Endodermal cell (in vitro differentiated cells): ENCODE results near the gene AMBRA1. TPM values are rescaled to one million over a fixed set of nuclear protein-coding genes. Genes with fewer than 3 reads are reported as not detected.
A peak's percentile ranks its signal among the peaks of the same experiment; 100 is the strongest.

Experiments
- DNase-seq: peaks from one replicate; pipeline ENCODE4 v3.0.0-alpha.2; 2017
- H3K27ac ChIP-seq: 2 replicates; pipeline ENCODE4 v1.5.1; 2013; ENCODE audit warnings: mild to moderate bottlenecking, low read depth, low read length, moderate library complexity
- H3K27me3 ChIP-seq: 2 replicates; pipeline ENCODE4 v1.6.1; 2013; ENCODE audit warnings: mild to moderate bottlenecking, low read length, moderate library complexity; ENCODE audit not compliant: insufficient read depth, control insufficient read depth, poor library complexity, severe bottlenecking
- H3K36me3 ChIP-seq: 2 replicates; pipeline ENCODE4 v1.7.0; 2013; ENCODE audit warnings: mild to moderate bottlenecking, low read length, moderate library complexity; ENCODE audit not compliant: control insufficient read depth, insufficient read depth
- H3K4me1 ChIP-seq: one replicate; pipeline ENCODE4 v1.7.0; 2013; ENCODE audit warnings: low read length; ENCODE audit not compliant: control insufficient read depth, insufficient read depth
- H3K4me3 ChIP-seq: 2 replicates; pipeline ENCODE4 v1.5.1; 2013; ENCODE audit warnings: mild to moderate bottlenecking, low read length, moderate library complexity
- H3K9ac ChIP-seq: 2 replicates; pipeline ENCODE4 v1.6.1; 2013; ENCODE audit warnings: mild to moderate bottlenecking, low read length, moderate library complexity; ENCODE audit not compliant: poor library complexity, severe bottlenecking; ENCODE audit errors: extremely low read depth
- H3K9me3 ChIP-seq: 2 replicates; pipeline ENCODE4 v1.6.1; 2013; ENCODE audit warnings: mild to moderate bottlenecking, low read length, moderate library complexity; ENCODE audit not compliant: control insufficient read depth
- H3K27ac Mint-ChIP-seq: 2 replicates; pipeline ENCODE4 v1.8.0; 2020; ENCODE audit warnings: mixed read lengths
- H3K27me3 Mint-ChIP-seq: 2 replicates; pipeline ENCODE4 v1.8.0; 2021; ENCODE audit warnings: mild to moderate bottlenecking, mixed read lengths; ENCODE audit not compliant: insufficient read depth
- H3K36me3 Mint-ChIP-seq: 2 replicates; pipeline ENCODE4 v1.8.0; 2020; ENCODE audit warnings: low read depth, mixed read lengths
- H3K4me1 Mint-ChIP-seq: 2 replicates; pipeline ENCODE4 v1.8.0; 2020; ENCODE audit warnings: mixed read lengths
- H3K4me3 Mint-ChIP-seq: 2 replicates; pipeline ENCODE4 v1.8.0; 2020; ENCODE audit warnings: mild to moderate bottlenecking, moderate library complexity, mixed read lengths
- H3K9me3 Mint-ChIP-seq: 2 replicates; pipeline ENCODE4 v1.8.0; 2020; ENCODE audit warnings: mild to moderate bottlenecking, mixed read lengths
- WGBS, 2 experiments: methylation state at CpG; one replicate each; pipeline versions ENCODE4 v1.1.5 to v1.1.7; 2013; ENCODE audit warnings: missing lambda C conversion rate in 2 of 2, mixed read lengths in 1 of 2; ENCODE audit not compliant: insufficient coverage in 1 of 2, insufficient read length in 1 of 2; 5-methylcytosine and 5-hydroxymethylcytosine counted together
- total RNA-seq, 2 donors: library from RNA; stranded (reverse); fragmentation: NEBNext Ultra II Directional in 1 of 2; extraction: Animal tissue kit (Norgen Biotek cat#: 25700) in 1 of 2; gene quantifications; 2 replicates in 1 of 2; 3 replicates in 1 of 2; pipeline ENCODE4 v1.2.1, GENCODE V29; 2021
- TF ChIP-seq, protein P1 (sequence below): fragments of 200-600 bp; sonication (generic); conservative IDR thresholded peaks from 2 replicates; pipeline ENCODE4 v1.5.0; 2021; ENCODE audit warnings: antibody characterized with exemption, mild to moderate bottlenecking

The AMBRA1 gene
- total RNA-seq, 2 donors from 2014 or later, result 54.5 to 67.8 TPM

DNA sequence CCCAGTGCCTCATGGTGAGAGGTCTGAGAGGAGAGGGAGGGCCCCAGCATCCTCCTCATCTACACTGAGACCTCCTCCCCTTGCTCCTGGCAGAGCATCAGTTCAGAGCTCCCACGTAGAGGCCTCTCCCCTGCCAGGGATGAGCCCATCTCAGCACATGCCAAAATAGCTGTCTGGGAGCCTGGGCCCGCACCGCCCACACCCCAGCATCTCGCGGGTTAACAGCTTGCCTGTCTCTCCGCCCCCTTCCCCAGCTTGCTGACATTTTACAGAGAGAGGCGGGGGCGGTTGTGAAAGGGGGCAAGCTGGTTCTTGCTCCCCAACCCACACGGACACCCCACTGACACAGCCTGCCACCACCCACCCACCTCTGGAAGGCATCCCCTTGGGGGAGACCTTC, 240.1 kb downstream of the AMBRA1 start:
- H3K4me3 ChIP-seq, result no peak overlapping the region
- H3K9me3 ChIP-seq, result no peaks in the 10 kb centered on the region
- no peak overlapping the region for H3K27ac ChIP-seq
- Mint-ChIP-seq H3K4me1 (peaks cover 40% of the 10 kb centered on the region), H3K27ac (no peak overlapping the region), H3K27me3 (no peaks in the 10 kb centered on the region), H3K9me3 (no peaks in the 10 kb centered on the region), H3K4me3 (no peak overlapping the region), H3K36me3 (peaks cover 4% of the 10 kb centered on the region)
- peaks cover 5% of the 10 kb centered on the region for H3K4me1 ChIP-seq
- WGBS, 2 experiments, result 69 to 71% methylated on average over 5 to 9 of the region's 9 CpGs
- H3K9ac ChIP-seq, result no peak overlapping the region
- no peaks in the 10 kb centered on the region for H3K36me3 ChIP-seq
- DNase-seq, result no peak
- TF ChIP-seq, protein P1, sequence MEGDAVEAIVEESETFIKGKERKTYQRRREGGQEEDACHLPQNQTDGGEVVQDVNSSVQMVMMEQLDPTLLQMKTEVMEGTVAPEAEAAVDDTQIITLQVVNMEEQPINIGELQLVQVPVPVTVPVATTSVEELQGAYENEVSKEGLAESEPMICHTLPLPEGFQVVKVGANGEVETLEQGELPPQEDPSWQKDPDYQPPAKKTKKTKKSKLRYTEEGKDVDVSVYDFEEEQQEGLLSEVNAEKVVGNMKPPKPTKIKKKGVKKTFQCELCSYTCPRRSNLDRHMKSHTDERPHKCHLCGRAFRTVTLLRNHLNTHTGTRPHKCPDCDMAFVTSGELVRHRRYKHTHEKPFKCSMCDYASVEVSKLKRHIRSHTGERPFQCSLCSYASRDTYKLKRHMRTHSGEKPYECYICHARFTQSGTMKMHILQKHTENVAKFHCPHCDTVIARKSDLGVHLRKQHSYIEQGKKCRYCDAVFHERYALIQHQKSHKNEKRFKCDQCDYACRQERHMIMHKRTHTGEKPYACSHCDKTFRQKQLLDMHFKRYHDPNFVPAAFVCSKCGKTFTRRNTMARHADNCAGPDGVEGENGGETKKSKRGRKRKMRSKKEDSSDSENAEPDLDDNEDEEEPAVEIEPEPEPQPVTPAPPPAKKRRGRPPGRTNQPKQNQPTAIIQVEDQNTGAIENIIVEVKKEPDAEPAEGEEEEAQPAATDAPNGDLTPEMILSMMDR, result no peak
- H3K27me3 ChIP-seq, result no peaks in the 10 kb centered on the region

DNA sequence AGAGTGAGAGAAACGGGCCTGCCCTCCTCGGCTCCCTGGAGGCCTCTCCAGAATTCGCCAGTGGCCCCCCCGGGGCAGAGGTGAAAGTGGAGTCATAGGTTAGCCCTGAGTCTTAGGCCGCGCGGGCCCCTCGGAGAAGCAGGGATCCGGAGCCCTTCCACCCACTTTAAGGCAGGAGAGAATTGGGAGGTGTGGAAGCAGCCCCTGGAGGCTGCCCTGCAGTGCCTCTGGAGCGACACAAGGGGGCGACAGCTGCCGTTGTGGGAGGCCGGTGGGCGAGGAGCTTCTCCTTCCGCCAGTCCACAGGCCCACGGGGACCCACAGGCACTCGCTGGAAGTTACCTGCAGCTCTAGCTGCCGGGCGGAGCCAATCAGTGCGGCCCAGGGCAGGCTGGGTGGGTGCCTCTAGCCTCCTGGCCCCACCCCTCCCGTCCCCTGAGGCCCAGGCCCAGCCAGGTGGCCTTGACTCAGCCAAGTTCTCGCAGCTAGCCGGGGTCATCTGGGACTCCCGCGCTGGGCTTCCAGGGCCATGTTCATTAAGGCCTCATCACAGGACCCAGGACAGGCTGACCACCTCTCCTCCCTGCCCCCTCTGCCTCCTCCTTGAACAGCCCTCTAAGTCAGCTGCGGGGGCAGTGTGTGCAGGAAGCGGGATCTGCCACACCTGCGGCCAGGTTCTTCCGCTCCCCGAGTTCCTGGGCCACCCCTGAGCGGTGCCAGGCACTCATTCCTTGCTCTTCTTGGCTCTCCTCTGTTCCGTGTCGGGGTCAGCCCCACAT, 241.6 kb downstream of the AMBRA1 start:
- TF ChIP-seq, protein P1, result peak; percentile 98
- Mint-ChIP-seq H3K27ac (peak overlapping the region; percentile 75), H3K9me3 (no peaks in the 10 kb centered on the region), H3K4me1 (peaks cover 47% of the 10 kb centered on the region), H3K27me3 (no peaks in the 10 kb centered on the region), H3K36me3 (peaks cover 4% of the 10 kb centered on the region), H3K4me3 (no peak overlapping the region)
- peak; percentile 92 for DNase-seq
- 63 to 71% methylated on average over 22 to 33 of the region's 33 CpGs for WGBS, 2 experiments
- H3K4me3 ChIP-seq, result no peak overlapping the region
- no peaks in the 10 kb centered on the region for H3K36me3 ChIP-seq
- peaks cover 10% of the 10 kb centered on the region for H3K4me1 ChIP-seq
- no peak overlapping the region for H3K27ac ChIP-seq
- no peaks in the 10 kb centered on the region for H3K9me3 ChIP-seq
- no peak overlapping the region for H3K9ac ChIP-seq
- H3K27me3 ChIP-seq, result no peaks in the 10 kb centered on the region

DNA sequence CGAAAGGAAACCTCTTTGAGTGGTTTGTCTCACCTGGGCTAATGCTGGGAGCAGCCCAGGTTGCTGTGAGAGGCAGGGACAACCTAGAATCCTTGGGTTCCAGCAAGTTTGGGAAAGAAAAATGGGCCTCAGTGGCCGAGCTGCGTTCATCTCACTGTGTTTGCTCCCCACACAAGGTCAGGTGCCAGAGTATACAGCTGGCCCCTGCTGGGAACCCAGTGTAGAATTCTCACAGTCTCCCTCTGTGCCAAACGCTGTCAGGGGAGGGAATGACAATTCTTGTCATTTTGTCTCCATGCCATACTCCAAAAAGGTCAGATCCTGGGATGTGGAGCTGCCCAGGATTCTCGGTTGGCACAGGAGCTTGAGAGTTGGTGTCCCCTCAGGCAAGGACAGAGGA, 242.2 kb downstream of the AMBRA1 start:
- 85% methylated on average over 4 to 5 of the region's 5 CpGs for WGBS, 2 experiments
- H3K27me3 ChIP-seq, result peaks cover 4% of the 10 kb centered on the region
- peaks cover 10% of the 10 kb centered on the region for H3K4me1 ChIP-seq
- no peak overlapping the region for H3K27ac ChIP-seq
- H3K9ac ChIP-seq, result no peak overlapping the region
- H3K9me3 ChIP-seq, result no peaks in the 10 kb centered on the region
- H3K4me3 Mint-ChIP-seq, result no peak overlapping the region
- DNase-seq, result no peak
- H3K27ac Mint-ChIP-seq, result no peak overlapping the region
- peaks cover 4% of the 10 kb centered on the region for H3K27me3 Mint-ChIP-seq
- peaks cover 43% of the 10 kb centered on the region for H3K4me1 Mint-ChIP-seq
- no peak overlapping the region for H3K4me3 ChIP-seq
- H3K36me3 ChIP-seq, result no peaks in the 10 kb centered on the region
- TF ChIP-seq, protein P1, result no peak
- no peaks in the 10 kb centered on the region for H3K9me3 Mint-ChIP-seq
- H3K36me3 Mint-ChIP-seq, result peaks cover 4% of the 10 kb centered on the region
